ENCODE data around the gene TXNRD2.
"Not testable (repeated sequence)": the region's sequence is repeated elsewhere in the genome, so short reads cannot be mapped to it uniquely, and the experiment has no call there.

DNA sequence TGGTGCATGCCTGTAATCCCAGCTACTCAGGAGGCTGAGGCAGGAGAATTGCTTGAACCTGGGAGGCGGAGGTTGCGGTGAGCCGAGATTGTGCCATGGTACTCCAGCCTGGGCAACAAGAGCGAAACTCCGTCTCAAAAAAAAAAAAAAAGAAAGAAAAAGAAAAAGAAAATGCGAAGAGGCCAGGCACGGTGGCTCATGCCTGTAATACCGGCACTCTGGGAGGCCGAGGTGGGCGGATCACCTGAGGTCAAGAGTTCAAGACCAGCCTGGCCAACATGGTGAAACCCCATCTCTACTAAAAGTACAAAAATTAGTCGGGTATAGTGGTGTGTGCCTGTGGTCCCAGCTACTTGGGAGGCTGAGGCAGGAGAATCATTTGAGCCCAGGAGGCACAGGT, 15.6 kb downstream of the TXNRD2 start:
- not testable (repeated sequence) for TF ChIP-seq CTCF, POLR2A (IDR thresholded peaks at IDR 0.05)

Data from tibial nerve (tissue), 3 donors.